GM12873 (cell line): ENCODE results near the gene RAB1A.

Experiments used
- CTCF ChIP-seq: IDR thresholded peaks from 2 replicates; pipeline ENCODE4 v1.5.1; 2012; ENCODE audit warnings: low read depth, mild to moderate bottlenecking, moderate library complexity, low read length, control low read depth; ENCODE audit not compliant: insufficient read depth; ENCODE audit errors: missing control alignments

The RAB1A gene

GRCh38 chr2:65071499-65072180 is 58.3 kb downstream of the RAB1A start:
- peak; percentile 32 for TF ChIP-seq CTCF

GRCh38 chr2:65070856-65071255 is 59.0 kb downstream of the RAB1A start:
- TF ChIP-seq CTCF = no peak

- TF ChIP-seq CTCF = no peak
Measured at GRCh38 chr2:65070172-65070830, 59.6 kb downstream of the RAB1A start.

- TF ChIP-seq CTCF = no peak
Measured at GRCh38 chr2:65069439-65069824, 60.5 kb downstream of the RAB1A start.

- TF ChIP-seq CTCF = no peak
Measured at GRCh38 chr2:65067806-65068553, 61.9 kb downstream of the RAB1A start.

- TF ChIP-seq CTCF = peak; percentile 98
Measured at GRCh38 chr2:65064728-65065552, 65.0 kb downstream of the RAB1A start.
